GM23338 (cell line): Measurements from ENCODE around the gene MAP3K9. TPM values are rescaled to one million over a fixed set of nuclear protein-coding genes. Genes with fewer than 3 reads are reported as not detected.

Source experiments
- ATAC-seq: fragments of 200-7000 bp; cut with Tn5 transposase; 3 replicates; pipeline ENCODE4 v1.9.1; 2020
- DNase-seq: peaks from one replicate; pipeline ENCODE4 v3.0.0-alpha.2; 2015; ENCODE audit warnings: low spot score
- H2AFZ ChIP-seq: fragments of 200-600 bp; sonication (generic); 2 replicates; pipeline ENCODE4 v1.8.0; 2016; ENCODE audit warnings: antibody characterized with exemption, mild to moderate bottlenecking, moderate library complexity
- H3F3A ChIP-seq: fragments of 200-600 bp; sonication (generic); replicated peaks from 2 replicates; pipeline ENCODE4 v1.8.0; 2017; ENCODE audit warnings: antibody characterized with exemption, mixed run types, low read depth
- H3K27ac ChIP-seq: fragments of 200-600 bp; sonication (generic); 2 replicates; pipeline ENCODE4 v1.6.1; 2016; ENCODE audit warnings: low read depth
- H3K27me3 ChIP-seq: fragments of 200-600 bp; sonication (generic); 2 replicates; pipeline ENCODE4 v1.8.0; 2016; ENCODE audit warnings: mild to moderate bottlenecking, mixed run types, moderate library complexity; ENCODE audit not compliant: insufficient read depth
- H3K36me3 ChIP-seq: fragments of 200-600 bp; sonication (generic); 2 replicates; pipeline ENCODE4 v1.8.0; 2016; ENCODE audit warnings: mild to moderate bottlenecking; ENCODE audit not compliant: insufficient read depth
- H3K4me1 ChIP-seq: fragments of 200-600 bp; sonication (generic); 2 replicates; pipeline ENCODE4 v1.8.0; 2016; ENCODE audit warnings: mild to moderate bottlenecking, moderate library complexity; ENCODE audit not compliant: insufficient read depth
- H3K4me2 ChIP-seq: fragments of 200-600 bp; sonication (generic); 2 replicates; pipeline ENCODE4 v1.7.1; 2017; ENCODE audit warnings: mixed run types
- H3K4me3 ChIP-seq: fragments of 200-600 bp; sonication (generic); 2 replicates; pipeline ENCODE4 v1.6.1; 2016; ENCODE audit warnings: mixed run types
- H3K79me2 ChIP-seq: fragments of 200-600 bp; sonication (generic); replicated peaks from 2 replicates; pipeline ENCODE4 v1.8.0; 2017; ENCODE audit warnings: mild to moderate bottlenecking; ENCODE audit not compliant: insufficient read depth
- H3K9me2 ChIP-seq: fragments of 200-600 bp; sonication (generic); 2 replicates; pipeline ENCODE4 v1.8.0; 2017; ENCODE audit not compliant: insufficient read depth
- H4K20me1 ChIP-seq: fragments of 200-600 bp; sonication (generic); replicated peaks from 2 replicates; pipeline ENCODE4 v1.8.0; 2017; ENCODE audit warnings: mild to moderate bottlenecking; ENCODE audit not compliant: insufficient read depth
- H3K27ac Mint-ChIP-seq: 2 replicates; pipeline ENCODE4 v1.8.0; 2020; ENCODE audit warnings: inconsistent platforms, mild to moderate bottlenecking, moderate library complexity, mixed read lengths
- H3K27me3 Mint-ChIP-seq: 3 replicates; pipeline ENCODE4 v1.8.0; 2022; ENCODE audit warnings: low read depth, mild to moderate bottlenecking, moderate library complexity, mixed read lengths, inconsistent platforms; ENCODE audit not compliant: insufficient read depth, poor library complexity
- H3K36me3 Mint-ChIP-seq: 3 replicates; pipeline ENCODE4 v1.8.0; 2021; ENCODE audit warnings: low read depth, mild to moderate bottlenecking, inconsistent platforms, moderate library complexity, mixed read lengths
- H3K4me1 Mint-ChIP-seq: 3 replicates; pipeline ENCODE4 v1.8.0; 2020; ENCODE audit warnings: mild to moderate bottlenecking, inconsistent platforms, mixed read lengths
- H3K4me3 Mint-ChIP-seq: 3 replicates; pipeline ENCODE4 v1.8.0; 2021; ENCODE audit warnings: moderate library complexity, mild to moderate bottlenecking, inconsistent platforms, mixed read lengths
- H3K9me3 Mint-ChIP-seq: 3 replicates; pipeline ENCODE4 v1.8.0; 2020; ENCODE audit warnings: moderate library complexity, mild to moderate bottlenecking, inconsistent platforms, mixed read lengths
- CREB1 ChIP-seq: fragments of 250-450 bp; sonication (Bioruptor Pico); IDR thresholded peaks from 2 replicates; pipeline ENCODE4 v1.5.0; 2020; ENCODE audit warnings: low read depth, mild to moderate bottlenecking, moderate library complexity
- NANOG ChIP-seq: IDR thresholded peaks from 2 replicates; pipeline ENCODE4 v1.6.1; 2016; ENCODE audit warnings: antibody characterized with exemption, borderline replicate concordance
- polyA plus RNA-seq: library from polyadenylated mRNA; unstranded; fragments of >200 nt; fragmentation: Nextera tagmentation; extraction: Ambion mirVana; gene quantifications from 2 replicates; pipeline ENCODE4 v1.2.1, GENCODE V29; 2016
- total RNA-seq: library from RNA; depleted of rRNA; stranded (reverse); fragments of >200 nt; shearing (Covaris generic); gene quantifications from 2 replicates; pipeline ENCODE4 v1.2.3, GENCODE V29; 2014; rRNA removed
- TF ChIP-seq, protein P1 (sequence below): IDR thresholded peaks from one replicate; pipeline ENCODE4 v1.6.1; 2018; ENCODE audit warnings: antibody characterized with exemption; ENCODE audit not compliant: unreplicated experiment

MAP3K9 gene
- total and polyA plus RNA-seq, 2 experiments from 2014 or later: 5.3 to 30.8 TPM

DNA sequence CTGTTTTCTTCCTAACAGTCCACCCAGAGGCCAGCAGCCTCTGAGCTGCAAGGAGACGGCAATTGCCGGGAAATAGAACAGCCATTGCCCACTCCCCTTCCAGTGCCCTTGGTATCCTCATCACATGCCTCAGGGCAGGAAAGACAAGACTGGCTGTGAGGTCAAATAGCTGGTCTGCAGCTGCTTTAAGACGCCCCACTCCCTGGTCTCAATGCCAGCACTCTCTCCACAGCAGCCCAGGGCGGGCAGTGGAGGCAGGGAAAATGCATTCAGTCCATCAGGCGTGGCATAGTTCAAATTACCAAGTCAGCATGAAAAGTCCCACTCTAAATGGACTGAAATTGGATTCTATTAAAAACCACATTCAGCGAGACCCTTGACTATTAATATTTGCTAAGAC is 132.0 kb downstream of the MAP3K9 start:
- no peak overlapping the region for H3K27ac Mint-ChIP-seq
- no peaks in the 10 kb centered on the region for H3K9me2 ChIP-seq

More for the DNA sequence above, 132.0 kb downstream of the MAP3K9 start:
- H3K4me3 Mint-ChIP-seq: no peak overlapping the region
- TF ChIP-seq, protein P1, sequence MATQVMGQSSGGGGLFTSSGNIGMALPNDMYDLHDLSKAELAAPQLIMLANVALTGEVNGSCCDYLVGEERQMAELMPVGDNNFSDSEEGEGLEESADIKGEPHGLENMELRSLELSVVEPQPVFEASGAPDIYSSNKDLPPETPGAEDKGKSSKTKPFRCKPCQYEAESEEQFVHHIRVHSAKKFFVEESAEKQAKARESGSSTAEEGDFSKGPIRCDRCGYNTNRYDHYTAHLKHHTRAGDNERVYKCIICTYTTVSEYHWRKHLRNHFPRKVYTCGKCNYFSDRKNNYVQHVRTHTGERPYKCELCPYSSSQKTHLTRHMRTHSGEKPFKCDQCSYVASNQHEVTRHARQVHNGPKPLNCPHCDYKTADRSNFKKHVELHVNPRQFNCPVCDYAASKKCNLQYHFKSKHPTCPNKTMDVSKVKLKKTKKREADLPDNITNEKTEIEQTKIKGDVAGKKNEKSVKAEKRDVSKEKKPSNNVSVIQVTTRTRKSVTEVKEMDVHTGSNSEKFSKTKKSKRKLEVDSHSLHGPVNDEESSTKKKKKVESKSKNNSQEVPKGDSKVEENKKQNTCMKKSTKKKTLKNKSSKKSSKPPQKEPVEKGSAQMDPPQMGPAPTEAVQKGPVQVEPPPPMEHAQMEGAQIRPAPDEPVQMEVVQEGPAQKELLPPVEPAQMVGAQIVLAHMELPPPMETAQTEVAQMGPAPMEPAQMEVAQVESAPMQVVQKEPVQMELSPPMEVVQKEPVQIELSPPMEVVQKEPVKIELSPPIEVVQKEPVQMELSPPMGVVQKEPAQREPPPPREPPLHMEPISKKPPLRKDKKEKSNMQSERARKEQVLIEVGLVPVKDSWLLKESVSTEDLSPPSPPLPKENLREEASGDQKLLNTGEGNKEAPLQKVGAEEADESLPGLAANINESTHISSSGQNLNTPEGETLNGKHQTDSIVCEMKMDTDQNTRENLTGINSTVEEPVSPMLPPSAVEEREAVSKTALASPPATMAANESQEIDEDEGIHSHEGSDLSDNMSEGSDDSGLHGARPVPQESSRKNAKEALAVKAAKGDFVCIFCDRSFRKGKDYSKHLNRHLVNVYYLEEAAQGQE: no peak
- TF ChIP-seq CREB1 (CRISPR knock-in tag) (no peak), NANOG (no peak)
- no peaks in the 10 kb centered on the region for H3K79me2 ChIP-seq
- no peaks in the 10 kb centered on the region for H4K20me1 ChIP-seq
- DNase-seq (no peak), ATAC-seq (peak; percentile 53)
- peaks cover 4% of the 10 kb centered on the region for H3K4me1 Mint-ChIP-seq
- H3K27me3 Mint-ChIP-seq: peaks cover 3% of the 10 kb centered on the region
- H2AFZ ChIP-seq: no peak overlapping the region
- H3K4me2 ChIP-seq: no peak overlapping the region
- H3K27me3 ChIP-seq: no peaks in the 10 kb centered on the region
- no peaks in the 10 kb centered on the region for H3K9me3 Mint-ChIP-seq
- H3K27ac ChIP-seq: 0 out of 2 replicates have a peak overlapping the region, but pooled peaks have one; percentile 67
- H3F3A ChIP-seq: peaks cover 12% of the 10 kb centered on the region; the same call in 1 of the 2 replicates
- no peaks in the 10 kb centered on the region for H3K4me1 ChIP-seq
- H3K36me3 Mint-ChIP-seq: peaks cover 27% of the 10 kb centered on the region
- H3K36me3 ChIP-seq: peaks cover 10% of the 10 kb centered on the region
- no peak overlapping the region for H3K4me3 ChIP-seq

Other genes with a start within 250 kb of the MAP3K9 start
- 49.2 and 49.4 TPM in 2 replicates for gene MED6, start 208.9 kb downstream of the MAP3K9 start, total RNA-seq
- gene MED6, start 208.9 kb downstream of the MAP3K9 start, polyA plus RNA-seq: 32.1 and 49.6 TPM in 2 replicates
- 29.2 and 34.2 TPM in 2 replicates for gene TTC9, start 167.6 kb downstream of the MAP3K9 start, total RNA-seq
- gene TTC9, start 167.6 kb downstream of the MAP3K9 start, polyA plus RNA-seq: 9.9 and 10.3 TPM in 2 replicates
- gene PCNX1, start 97.9 kb upstream of the MAP3K9 start, total RNA-seq: 53.1 and 59.9 TPM in 2 replicates
- gene PCNX1, start 97.9 kb upstream of the MAP3K9 start, polyA plus RNA-seq: 17.3 and 19.4 TPM in 2 replicates